ENCODE measurements around the gene ATAD3B. TPM values are rescaled to one million over a fixed set of nuclear protein-coding genes. Genes with fewer than 3 reads are reported as not detected.

ATAD3B gene
- total and polyA plus RNA-seq, 2 of the 13 experiments (the other 11 are each of a cell fraction or from before 2014, with no cell fraction given), result 9.6 to 31.1 TPM

GRCh38 chr1:1437904-1438376, 33.6 kb upstream of the ATAD3B start (continued):
- TF ChIP-seq ZBTB4 (CRISPR knock-in tag; IDR thresholded peaks at IDR 0.05; ENCODE audit: borderline replicate concordance) (no peak), MLLT10 (CRISPR knock-in tag; IDR thresholded peaks at IDR 0.05) (no peak), PHF5A (CRISPR knock-in tag; IDR thresholded peaks at IDR 0.05; ENCODE audit: low read depth, unreplicated experiment) (no peak), ZNF33B (CRISPR knock-in tag; IDR thresholded peaks at IDR 0.05) (no peak), BRF2 (CRISPR knock-in tag; IDR thresholded peaks at IDR 0.05) (no peak), SNAI1 (CRISPR knock-in tag; IDR thresholded peaks at IDR 0.05; ENCODE audit: borderline replicate concordance) (0 out of 2 replicates have a peak, but pooled peaks have one; percentile 37), ZNF577 (CRISPR knock-in tag; IDR thresholded peaks at IDR 0.05; ENCODE audit: borderline replicate concordance, low read depth) (no peak), ZNF276 (CRISPR knock-in tag; IDR thresholded peaks at IDR 0.05; ENCODE audit: low read depth) (no peak), SMAD1 (CRISPR knock-in tag; IDR thresholded peaks at IDR 0.05; ENCODE audit: borderline replicate concordance, low read depth) (no peak), SOX6 (IDR thresholded peaks at IDR 0.05) (no peak), SOX6 (CRISPR knock-in tag; IDR thresholded peaks at IDR 0.05) (peak; percentile 40), CENPBD1 (CRISPR knock-in tag; IDR thresholded peaks at IDR 0.05; ENCODE audit: borderline replicate concordance, low read depth) (no peak), ZNF430 (CRISPR knock-in tag; IDR thresholded peaks at IDR 0.05) (no peak), ZNF232 (CRISPR knock-in tag; IDR thresholded peaks at IDR 0.05; ENCODE audit: borderline replicate concordance) (no peak), FOXO4 (CRISPR knock-in tag; conservative IDR thresholded peaks at IDR 0.05) (no peak), XRCC5 (optimal IDR thresholded peaks at IDR 0.05; ENCODE audit: low read length) (peak; percentile 87), ARID3A (IDR thresholded peaks at IDR 0.05; ENCODE audit: low read depth, low read length) (no peak), ZNF776 (CRISPR knock-in tag; IDR thresholded peaks at IDR 0.05) (no peak), TEAD2 (CRISPR knock-in tag; IDR thresholded peaks at IDR 0.05) (no peak)
